ENCODE measurements around the gene IL17REL. TPM values are rescaled to one million over a fixed set of nuclear protein-coding genes. Genes with fewer than 3 reads are reported as not detected.
A peak's percentile ranks its signal among the peaks of the same experiment; 100 is the strongest.

The IL17REL gene
- total RNA-seq, 4 donors from 2014 or later = not detected

GRCh38 chr22:49969751-49970527, 42.6 kb downstream of the IL17REL start:
- ATAC-seq (ENCODE audit: low FRiP score) (no peak), DNase-seq (ENCODE audit: low spot score) (peak; percentile 22)
- no peak for TF ChIP-seq CTCF (IDR thresholded peaks at IDR 0.05)

- TF ChIP-seq CTCF (IDR thresholded peaks at IDR 0.05) = no peak
- peak; percentile 20 for DNase-seq (ENCODE audit: low spot score)
- ATAC-seq (ENCODE audit: low FRiP score) = no peak
Measured at GRCh38 chr22:49968831-49969661, 43.5 kb downstream of the IL17REL start.

GRCh38 chr22:49968313-49968830, 44.2 kb downstream of the IL17REL start:
- ATAC-seq (ENCODE audit: low FRiP score) (no peak), DNase-seq (ENCODE audit: low spot score) (peak; percentile 23)
- no peak for TF ChIP-seq CTCF (IDR thresholded peaks at IDR 0.05)

GRCh38 chr22:49967706-49968208, 44.8 kb downstream of the IL17REL start:
- ATAC-seq (ENCODE audit: low FRiP score) (no peak), DNase-seq (ENCODE audit: low spot score) (peak; percentile 36)
- no peak for TF ChIP-seq CTCF (IDR thresholded peaks at IDR 0.05)

GRCh38 chr22:49966774-49967705, 45.5 kb downstream of the IL17REL start:
- ATAC-seq (ENCODE audit: low FRiP score) (peak; percentile 10), DNase-seq (ENCODE audit: low spot score) (peak; percentile 63)
- TF ChIP-seq CTCF (IDR thresholded peaks at IDR 0.05) = no peak

- no peak for TF ChIP-seq CTCF (IDR thresholded peaks at IDR 0.05)
- DNase-seq (ENCODE audit: low spot score) = peak; percentile 24
- ATAC-seq (ENCODE audit: low FRiP score) = no peak
Measured at GRCh38 chr22:49966041-49966773, 46.4 kb downstream of the IL17REL start.

Data from omental fat pad (tissue), 4 donors.